Activated CD8-positive, alpha-beta memory T cell treated with anti-CD3 and anti-CD28 coated beads, Interleukin-2, amount 50 U/mL, for 1 hour (primary cell): Measurements from ENCODE around the gene ITPK1.

Source experiments
- DNase-seq: peaks from one replicate; pipeline ENCODE4 v3.0.0-alpha.2; 2020; ENCODE audit errors: extremely low read depth

ITPK1 gene

DNA sequence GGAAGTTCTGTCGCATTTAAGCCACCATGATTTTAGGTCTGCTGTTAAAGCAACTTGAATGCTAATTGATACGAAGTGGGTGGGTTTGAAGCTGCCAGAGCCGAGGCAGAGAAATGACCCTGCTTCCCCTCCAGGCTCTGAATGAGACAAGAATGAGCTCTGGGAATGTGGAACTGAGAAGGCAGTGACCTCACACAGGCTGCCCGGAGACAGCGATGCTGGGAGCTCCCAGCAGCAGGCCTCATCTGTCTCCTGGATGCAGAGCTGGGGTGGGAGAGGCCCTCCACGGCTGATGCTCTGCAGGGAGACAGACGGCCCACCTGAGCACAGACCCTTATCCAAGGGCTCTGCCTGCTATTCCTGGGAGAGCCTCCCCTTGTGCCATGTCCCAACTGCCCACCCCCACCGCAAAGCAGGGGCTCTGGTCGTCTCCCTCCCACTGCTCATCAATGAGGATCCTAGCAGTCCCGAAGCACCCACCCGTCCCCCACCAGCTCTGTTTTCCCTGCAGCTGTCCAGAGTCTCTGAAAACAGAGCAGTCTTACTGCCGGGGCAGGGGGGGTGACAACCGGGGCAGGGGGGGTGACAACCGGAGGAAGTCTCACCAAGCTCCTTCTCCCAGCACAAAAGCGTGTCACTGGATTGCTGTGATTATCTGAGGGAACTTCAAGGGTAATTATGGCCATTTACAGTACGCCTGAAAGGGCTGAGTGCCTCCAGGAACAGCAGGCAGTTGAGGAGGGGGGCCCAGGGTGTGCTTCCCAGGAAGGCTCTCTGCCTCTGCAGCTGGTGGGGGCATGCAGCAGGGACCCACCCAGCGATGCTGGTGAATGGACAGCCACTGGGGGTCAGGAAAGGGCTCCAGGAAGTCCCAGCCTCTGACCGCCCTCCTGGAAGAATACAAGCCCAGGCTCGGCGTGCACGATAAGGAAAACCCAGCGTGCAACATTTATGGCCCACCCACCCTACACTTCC, 125.0 kb downstream of the ITPK1 start:
- no peak for DNase-seq

DNA sequence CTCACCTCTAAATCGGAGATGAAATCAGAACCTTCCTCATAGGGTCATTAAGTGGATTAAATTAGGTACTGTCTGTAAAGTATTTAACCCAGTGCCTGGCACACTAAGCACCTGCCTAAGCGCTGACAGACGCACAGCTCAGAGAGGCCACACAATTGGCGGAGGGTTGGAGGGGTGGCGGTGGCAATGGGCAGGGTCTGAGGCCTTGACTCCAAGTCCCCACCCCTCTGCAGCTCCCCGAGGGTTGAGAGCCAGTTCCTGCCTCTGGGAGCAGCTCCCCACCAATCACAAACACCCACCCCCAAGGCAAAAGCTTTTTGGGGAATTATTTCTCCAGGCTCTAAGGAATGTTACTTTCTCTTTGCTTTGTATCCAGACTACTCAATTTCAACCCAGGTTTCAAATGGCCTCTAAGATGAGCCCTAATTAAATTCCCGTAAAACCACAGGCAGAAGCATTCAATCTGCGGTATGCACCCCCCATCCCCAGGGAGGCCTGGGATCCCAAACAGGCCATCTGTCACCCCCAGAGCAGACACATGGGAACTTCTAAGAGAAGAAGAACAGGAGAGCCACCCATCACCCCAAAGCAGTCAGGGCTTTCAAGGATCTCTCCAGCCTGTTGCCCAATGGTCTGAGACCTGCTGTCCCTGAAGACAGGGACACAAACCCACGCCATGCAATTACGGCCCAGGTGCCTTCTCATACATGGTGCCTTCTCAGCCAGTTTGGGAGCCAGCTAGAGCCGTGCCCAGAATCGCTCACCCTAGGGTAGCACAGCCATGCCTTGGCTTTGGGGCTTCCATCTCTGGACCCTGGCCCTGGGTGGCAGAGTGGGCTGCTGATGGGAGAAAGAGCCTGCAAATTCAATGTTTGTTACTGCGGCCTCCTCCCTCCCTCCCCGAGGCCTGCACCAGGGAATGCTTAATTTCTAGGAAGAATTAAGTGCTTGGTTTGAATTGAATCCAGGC, 126.7 kb downstream of the ITPK1 start:
- no peak for DNase-seq

DNA sequence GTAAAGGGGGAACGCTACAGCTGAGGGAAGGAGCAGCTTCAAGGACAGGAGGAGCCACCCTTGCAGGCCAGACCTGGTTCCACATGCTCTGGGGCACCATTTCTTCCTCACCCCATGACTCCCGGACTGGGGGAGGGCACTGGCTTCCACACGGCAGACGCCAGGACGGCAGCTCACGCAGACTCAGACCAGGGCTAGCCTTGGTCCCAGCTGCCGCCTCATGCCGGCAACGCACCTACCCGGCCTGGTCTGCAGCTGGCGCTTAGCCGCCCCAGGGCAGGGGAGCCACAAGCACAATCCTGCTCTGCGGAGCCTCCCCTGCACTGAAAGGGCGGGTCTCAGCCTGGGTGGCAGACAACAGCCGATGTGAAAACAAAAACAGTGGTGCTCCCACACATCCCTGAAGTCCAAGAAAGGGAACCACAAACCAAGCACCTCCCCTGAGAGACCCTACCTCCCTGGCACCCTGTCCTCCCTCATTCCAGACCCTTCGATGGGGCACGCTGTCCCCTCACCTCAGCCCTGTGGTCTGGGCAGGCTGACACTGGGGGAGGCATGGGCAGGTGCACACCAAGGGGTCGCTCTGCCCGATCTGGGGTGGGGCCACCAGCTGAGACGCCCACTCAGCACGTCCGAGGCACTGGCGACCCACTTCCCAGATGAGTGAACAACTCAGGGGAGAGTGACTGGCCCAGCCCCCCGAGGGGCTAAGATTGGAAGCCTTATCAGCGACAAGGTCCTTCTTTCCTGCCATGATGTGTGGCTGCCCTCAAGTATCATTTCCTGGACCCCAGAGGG, 127.8 kb downstream of the ITPK1 start:
- DNase-seq: no peak

DNA sequence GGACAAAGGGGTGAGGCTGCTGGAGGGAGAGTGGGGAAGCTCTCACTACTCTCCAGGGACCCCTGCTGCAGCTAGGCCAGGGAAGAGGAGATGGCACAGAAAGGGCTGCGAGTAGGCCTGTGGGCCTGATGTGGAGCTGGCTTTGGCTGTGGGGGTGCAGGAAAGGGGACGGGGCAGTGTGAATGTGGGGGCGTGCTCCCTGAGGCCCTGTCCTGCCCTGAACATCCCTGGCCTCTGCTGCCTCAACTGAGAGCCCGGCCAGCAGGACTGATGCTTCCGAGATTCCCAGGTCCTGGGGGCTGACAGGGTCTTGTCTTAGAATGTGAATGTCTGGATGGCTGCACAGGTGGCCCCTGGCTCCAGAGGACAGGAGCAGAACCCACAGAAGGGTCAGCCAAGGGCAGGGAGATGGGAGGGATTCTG, 128.6 kb downstream of the ITPK1 start:
- no peak for DNase-seq

DNA sequence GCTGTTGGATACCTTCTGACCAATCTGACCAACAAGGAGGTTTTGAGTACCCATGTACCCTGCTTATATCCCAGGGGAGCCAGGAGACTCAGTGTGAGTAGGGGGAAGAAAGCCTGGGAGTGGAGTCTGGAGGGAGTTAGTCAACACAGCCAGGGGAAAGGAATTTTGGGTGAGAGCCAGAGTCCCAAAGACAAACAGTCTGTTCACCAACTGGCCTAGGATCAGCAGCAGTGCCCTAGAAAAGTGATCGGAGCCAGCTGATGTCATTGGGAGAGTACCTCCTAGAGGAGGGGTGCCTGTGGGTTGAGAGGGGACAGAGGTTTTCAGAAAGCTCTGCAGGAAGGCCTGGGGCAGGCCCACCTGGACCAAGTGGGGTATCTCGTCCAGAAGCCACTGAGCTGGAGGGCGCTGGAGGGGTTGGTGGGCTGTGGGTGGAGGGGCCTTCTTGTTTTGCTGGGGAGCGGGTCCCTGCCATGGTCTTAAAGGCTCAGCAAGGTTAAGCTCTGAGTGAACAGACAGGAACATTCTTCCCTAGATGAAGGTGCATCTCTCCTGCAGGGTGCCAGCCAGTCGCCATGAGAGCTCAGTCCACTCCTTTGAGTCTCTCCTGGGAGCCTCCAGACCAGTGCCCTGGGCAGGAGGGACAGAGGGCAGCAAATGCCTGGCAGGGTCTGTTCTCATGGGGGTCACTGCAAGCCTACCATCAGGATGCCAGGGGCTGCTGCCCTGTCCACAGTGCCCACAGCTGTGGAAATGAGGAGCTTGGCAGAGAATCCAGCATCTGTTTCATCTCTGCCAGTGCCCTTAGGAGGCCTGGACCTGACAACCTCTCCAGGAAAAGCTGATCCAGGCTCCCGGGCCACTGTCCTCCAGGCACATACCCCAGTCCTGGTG, 129.2 kb downstream of the ITPK1 start:
- no peak for DNase-seq

DNA sequence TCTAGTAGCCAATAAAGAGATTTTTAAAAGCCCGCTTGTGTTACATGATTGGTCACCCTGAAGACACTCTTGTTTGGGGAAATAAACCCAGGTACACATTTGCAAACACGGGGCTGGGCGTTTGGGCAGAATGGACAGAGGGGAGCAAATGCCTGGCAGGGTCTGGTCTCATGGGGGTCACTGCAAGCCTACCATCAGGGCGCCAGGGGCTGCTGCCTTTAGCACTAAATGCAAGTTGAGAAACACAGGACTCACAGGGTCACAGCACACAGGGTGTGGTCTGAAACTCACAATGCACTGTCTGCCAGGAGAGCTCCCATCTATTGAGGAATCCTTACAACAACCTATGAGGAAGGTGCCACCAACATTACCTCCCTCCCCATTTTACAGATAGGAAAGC, 130.2 kb downstream of the ITPK1 start:
- no peak for DNase-seq

DNA sequence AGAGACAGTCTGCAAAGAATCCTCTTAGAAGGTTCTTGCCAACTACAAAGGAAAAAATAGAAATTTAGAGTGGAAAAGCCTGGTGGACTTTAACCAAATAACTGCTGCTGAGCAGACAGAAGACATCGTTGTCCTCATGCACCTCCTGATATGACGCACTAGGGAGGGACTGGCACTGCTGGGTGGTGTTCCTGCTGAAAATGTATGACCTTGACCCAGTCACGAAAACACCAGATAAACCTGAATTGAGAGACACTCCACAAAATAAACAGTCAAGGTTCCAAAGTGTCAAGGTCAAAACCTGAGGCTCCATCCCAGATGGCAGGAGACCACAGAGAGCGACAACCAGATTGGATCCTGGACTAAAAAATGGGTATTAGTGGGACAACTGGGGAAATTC, 130.8 kb downstream of the ITPK1 start:
- DNase-seq: no peak

DNA sequence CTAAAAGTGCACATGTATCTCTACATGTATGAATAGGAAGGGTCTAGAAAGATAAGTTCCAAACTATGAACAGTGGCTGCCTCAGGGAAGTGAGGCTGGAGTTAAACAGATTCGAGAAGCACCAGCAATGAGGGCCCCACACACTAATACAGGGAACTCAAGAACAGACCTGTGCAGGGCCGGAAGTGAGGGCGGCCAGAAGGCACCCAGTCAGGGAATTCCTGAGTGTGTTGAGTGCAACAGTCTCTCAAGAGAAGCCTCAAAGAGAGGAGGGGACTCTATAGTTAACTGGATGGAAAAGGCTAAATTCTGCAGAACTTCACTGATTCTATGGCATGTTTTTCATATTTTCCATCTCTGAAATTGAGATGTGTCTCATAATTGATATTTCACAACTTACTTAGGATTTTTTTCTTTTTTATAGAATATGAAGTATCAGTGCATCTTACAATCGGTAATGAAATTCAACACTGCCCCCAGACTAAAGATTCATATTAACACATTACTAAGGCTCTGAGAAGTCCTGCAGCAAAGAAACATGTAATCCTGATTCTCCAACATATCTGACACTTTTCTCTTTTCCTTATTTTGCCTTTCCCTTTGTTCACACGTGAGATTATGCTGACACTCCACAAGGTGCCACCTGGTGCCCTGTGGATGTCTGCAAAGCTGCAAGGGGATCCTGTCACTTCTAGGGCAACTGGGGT, 131.5 kb downstream of the ITPK1 start:
- DNase-seq: no peak

DNA sequence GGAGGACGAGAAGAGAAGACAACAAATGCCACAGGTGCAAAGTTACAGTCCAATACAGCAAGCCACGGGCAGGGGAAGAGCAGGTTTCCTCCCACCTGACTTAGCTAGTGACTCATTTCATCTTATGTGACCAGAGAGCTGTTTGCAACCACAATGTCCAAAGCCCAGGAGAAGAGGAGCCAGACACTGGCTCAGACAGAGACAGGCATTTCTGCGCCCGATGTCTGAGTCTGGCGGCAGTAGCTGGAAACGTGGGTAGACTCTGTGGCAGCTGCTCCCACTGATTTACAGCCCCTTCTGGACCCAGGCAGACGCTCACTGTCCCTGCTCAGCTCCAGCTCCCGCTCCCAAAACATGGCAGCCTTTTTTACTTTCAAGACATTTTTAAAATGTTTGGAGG, 132.8 kb downstream of the ITPK1 start:
- DNase-seq: no peak

DNA sequence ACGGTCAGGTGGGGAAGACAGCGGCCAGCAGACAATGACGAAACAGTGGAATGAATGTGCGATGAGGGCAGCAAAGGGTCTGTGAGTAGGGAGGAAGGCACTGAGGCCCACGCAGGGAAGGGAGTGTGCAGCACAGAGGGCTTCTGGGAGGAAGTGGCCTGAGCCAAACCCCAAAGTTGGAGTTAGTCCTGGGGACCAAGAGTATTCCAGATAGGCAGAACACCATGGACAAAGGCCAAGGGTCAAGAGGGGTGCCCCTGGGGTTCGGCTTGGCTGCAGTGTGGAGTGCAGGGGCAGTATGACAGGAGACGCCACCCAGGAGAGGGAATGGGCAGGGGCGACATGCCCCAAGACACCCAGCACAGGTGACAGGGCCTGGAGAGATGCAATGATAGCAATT, 134.0 kb downstream of the ITPK1 start:
- DNase-seq: no peak

DNA sequence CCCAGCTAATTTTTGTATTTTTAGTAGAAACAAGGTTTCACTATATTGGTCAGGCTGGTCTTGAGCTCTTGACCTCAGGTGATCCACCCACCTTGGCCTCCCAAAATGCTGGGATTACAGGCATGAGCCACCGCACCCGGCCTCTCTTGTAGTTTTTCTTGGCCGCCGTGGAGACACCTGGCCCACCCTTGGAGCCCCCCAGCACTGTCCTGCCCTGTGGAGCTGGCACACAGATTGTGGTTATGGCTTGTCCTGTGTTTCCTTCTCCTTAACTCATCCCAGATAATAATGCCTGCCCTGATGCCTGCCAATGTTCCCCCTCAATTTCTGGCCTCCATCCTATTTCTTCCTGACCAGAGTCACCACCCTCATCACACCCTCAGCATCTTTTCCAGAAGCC, 134.9 kb downstream of the ITPK1 start:
- no peak for DNase-seq

DNA sequence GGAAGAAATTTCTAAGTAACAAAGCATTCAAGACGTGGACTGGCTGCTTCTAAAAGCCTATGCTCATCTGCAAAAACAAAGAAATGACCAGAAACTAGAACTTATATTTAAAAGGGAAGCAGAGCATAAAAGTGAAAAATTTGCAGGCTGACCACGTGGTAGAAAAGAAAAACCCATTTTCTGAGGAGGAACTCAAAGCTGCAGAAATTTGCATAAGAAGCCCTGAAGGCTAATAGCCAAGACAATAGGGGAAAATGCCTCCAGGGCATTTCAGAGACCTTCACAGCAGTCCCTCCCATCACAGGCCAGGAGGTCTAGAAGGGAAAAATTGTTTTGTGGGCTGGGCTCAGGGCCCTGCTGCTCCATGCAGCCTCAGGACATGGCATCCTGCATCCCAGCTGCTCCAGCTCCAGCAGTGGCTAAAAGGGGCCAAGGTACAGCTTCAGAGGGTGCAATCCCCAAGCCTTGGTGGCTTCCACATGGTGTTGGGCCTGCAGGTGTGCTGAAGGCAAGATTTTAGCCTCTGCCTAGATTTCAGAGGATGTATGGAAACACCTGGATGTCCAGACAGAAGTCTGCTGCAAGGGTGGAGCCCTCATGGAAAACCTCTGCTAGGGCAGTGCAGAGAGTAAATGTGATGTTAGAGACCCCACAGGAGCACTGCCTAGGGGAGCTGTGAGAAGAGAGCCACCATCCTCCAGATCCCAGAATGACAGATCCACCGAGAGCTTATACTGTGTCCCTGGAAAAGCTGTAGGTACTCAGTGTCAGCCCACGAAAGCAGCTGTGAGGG, 137.3 kb downstream of the ITPK1 start:
- DNase-seq: no peak

DNA sequence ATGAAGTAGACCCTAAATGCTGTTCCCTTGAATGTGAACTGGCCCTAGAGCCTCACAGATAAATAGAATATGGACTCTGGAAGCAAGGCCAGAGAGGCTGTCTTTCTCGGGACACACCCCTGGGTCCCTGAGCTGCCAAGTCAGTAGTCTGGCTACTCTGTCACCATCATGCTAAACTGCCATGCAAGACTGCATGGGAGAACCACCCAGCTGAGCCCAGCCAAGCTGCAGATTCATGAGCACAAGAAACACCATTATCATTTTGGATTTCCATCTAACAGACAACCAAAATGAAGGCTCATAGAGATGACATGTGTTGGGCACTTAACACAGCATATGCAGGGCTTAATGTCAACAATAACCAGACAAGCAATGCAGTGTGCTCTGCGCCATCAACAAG, 139.5 kb downstream of the ITPK1 start:
- DNase-seq: no peak

DNA sequence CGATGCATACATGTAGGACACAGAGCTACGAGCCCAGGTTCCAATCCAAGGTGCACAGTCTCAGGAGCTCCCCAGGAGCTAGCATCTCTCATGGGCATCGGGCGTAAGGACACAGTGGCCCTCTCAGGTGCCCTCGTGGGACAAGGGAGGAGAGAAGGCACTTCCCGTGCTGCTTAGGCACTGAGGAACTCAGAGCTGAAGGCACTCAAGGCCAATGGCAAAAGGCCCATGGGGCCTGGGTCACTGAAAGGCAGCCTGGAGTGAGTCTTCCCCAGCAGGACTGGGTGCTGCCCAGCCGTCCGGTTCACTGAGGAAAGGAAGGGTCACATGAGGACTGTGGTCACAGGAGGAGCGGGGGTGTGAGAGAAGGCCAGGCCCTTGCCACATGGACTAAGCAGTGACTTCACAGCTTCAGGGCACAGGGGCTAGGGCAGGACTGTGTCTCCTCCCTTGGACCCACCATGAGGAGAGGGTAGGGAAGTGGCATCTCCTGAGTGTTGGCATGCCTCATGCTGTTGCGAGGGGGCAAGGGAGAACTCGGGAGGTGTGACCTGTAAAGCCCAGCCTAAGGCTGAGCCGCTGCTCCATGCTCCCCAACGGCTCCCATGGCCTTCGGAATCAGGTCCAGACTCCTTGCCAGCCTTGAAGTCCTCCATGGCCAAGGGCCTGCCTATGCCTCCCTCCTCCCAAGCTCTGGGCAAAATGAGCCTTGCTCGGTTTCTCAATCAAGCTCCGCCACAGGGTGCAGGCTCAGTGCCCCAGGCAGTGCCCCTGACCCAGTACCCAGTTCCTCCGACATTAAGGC, 141.0 kb downstream of the ITPK1 start:
- DNase-seq: no peak

DNA sequence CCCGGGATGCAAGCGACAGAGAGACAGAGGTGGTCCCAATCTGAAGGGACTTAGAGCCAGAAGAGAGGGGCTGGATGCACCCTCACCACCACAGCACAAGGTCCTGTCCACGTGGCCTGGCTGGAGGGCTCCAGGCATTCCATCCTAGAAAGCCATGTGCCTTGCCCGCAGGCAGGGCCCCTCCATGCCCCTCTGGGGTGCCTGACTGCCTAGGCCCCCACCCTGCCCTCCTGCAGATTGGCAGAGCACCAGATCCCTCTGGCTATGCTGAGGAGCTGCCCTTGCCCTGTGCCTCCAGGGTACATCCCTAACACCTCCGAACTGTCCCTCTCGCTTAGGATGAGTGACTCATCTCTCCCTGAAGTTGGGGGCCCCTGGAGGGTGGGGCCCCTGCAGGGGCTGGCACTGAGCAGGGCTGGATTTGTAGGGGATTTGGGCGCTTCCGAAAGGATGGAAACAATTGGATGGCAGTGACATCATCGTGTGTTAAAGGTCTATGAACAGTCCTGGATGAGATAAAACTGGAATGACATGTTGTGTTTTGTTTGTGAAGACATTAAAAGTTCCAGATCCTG, 141.8 kb downstream of the ITPK1 start:
- no peak for DNase-seq

DNA sequence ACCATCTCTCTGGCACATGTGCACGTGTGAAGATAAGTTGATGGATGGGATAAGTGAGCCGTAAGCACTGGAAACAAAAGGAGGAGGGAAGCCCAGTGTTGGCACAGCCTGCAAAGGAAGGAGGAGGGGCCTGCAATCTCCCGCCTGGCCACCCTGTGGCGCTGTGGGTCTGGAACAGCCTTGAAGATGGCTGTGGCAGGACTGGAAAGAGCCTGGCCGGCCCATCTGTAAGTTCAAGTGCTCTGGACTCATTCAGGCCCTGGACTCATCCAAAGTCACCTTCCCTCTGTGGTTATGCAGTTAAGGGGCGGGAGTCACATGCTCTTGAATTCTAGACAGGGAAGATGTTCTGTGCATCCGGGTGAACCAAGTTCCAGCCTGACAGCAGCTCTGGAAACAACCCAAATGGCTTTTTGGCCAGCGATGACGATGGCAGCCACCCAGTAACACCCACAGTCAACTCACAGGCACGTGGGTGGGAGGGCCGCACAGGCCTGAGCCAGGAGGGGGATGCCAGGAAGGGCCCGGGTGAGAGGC, 142.4 kb downstream of the ITPK1 start:
- no peak for DNase-seq

DNA sequence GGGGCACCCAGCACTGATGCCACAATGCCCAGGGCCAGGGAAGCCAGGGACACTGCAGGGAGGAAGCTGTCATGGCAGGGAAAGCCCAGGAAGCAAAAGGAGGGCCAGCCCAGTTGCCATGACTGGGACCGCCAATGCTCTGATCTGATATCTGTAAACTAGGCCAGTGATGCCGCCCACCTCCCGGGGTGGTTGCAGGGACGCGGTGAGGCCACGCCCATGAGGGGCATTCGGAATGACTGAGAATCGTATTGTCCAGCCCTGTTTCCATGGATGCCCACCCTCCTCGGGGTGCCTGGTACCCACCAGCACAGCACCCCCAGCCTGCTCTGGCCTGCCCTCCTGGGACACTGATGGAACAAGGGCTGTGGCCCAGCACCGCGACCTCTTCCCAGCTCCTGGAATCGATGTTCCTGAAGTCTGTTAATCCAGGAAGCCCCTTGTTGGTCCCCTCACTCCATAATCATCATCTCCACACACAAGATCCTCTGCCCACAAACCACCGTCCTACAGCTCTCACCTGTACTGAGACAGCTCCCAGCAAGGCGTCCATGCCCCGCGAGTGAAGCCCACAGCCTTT, 144.0 kb downstream of the ITPK1 start:
- no peak for DNase-seq
